Esophagus (tissue), 2 donors: ENCODE data around the gene PDZRN4. TPM values are rescaled to one million over a fixed set of nuclear protein-coding genes. Genes with fewer than 3 reads are reported as not detected.
A peak's percentile ranks its signal among the peaks of the same experiment; 100 is the strongest.

Source experiments
- H3K27ac ChIP-seq, 2 donors: one replicate each; pipeline ENCODE4 v1.5.1; 2013; ENCODE audit warnings: low read depth in 2 of 2, mild to moderate bottlenecking in 2 of 2, inconsistent platforms in 1 of 2, low read length in 1 of 2, moderate library complexity in 1 of 2
- H3K27me3 ChIP-seq, 2 donors: one replicate each; pipeline ENCODE4 v1.6.1; 2013; ENCODE audit warnings: low read length in 2 of 2, control low read depth in 1 of 2, mild to moderate bottlenecking in 1 of 2; ENCODE audit not compliant: insufficient read depth in 2 of 2, control insufficient read depth in 1 of 2
- H3K36me3 ChIP-seq, 2 donors: one replicate each; pipeline ENCODE4 v1.6.1; 2013; ENCODE audit warnings: low read length in 1 of 2; ENCODE audit not compliant: control insufficient read depth in 2 of 2, insufficient read depth in 2 of 2
- H3K4me1 ChIP-seq, 2 donors: one replicate each; pipeline ENCODE4 v1.6.1; 2013; ENCODE audit warnings: low read length in 1 of 2; ENCODE audit not compliant: control insufficient read depth in 2 of 2, insufficient read depth in 2 of 2
- H3K4me3 ChIP-seq, 2 donors: one replicate each; pipeline ENCODE4 v1.5.1; 2013; ENCODE audit warnings: low read length in 2 of 2, mild to moderate bottlenecking in 2 of 2, low read depth in 1 of 2, moderate library complexity in 1 of 2
- H3K9me3 ChIP-seq, 2 donors: one replicate each; pipeline ENCODE4 v1.6.1; 2013; ENCODE audit warnings: mild to moderate bottlenecking in 2 of 2, low read depth in 1 of 2, low read length in 1 of 2, moderate library complexity in 1 of 2; ENCODE audit not compliant: control insufficient read depth in 2 of 2, insufficient read depth in 1 of 2
- WGBS, 2 donors: extraction: QIAGEN DNeasy Blood & Tissue Kit; methylation state at CpG; one replicate each; pipeline ENCODE4 v1.1.7; 2013; 5-methylcytosine and 5-hydroxymethylcytosine counted together
- polyA plus RNA-seq, 2 donors: library from polyadenylated mRNA; stranded (reverse); fragments of 200-250 nt; gene quantifications; one replicate each; pipeline ENCODE4 v1.2.3, GENCODE V29; 2013
- donor health status: healthy with polysubstance abuse.
- donor health status: Bipolar disorder and iron deficiency.

The PDZRN4 gene
- polyA plus RNA-seq, 2 donors = 0.59 to 1.8 TPM

DNA sequence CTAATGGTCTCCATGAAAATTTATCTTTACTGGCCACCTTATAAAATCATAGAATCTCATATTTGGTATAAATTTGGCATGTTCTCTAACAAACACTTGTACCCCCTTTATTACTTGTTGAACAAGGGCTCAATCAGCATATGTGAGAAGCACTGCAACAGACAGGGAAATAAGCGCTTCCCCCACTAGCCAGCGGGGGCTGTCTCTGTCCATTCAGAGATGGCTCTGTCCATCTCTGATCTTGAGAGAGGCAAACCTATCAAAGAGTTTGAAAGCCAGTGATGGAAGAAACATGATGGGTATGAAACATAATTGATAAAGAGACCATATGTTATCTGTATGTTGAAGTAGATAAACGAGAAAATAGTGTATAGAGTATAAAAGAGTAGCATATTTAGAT, 326.8 kb downstream of the PDZRN4 start:
- WGBS, 2 donors = 92 to 93% methylated on average over 3 of the region's 3 CpGs
- Histone ChIP-seq H3K27me3 (no peaks in the 10 kb centered on the region), H3K4me1 (peaks cover 0 to 2% of the 10 kb centered on the region in 2 donors), H3K4me3 (no peak overlapping the region), H3K36me3 (no peaks in the 10 kb centered on the region), H3K9me3 (no peaks in the 10 kb centered on the region), H3K27ac (no peak overlapping the region)

DNA sequence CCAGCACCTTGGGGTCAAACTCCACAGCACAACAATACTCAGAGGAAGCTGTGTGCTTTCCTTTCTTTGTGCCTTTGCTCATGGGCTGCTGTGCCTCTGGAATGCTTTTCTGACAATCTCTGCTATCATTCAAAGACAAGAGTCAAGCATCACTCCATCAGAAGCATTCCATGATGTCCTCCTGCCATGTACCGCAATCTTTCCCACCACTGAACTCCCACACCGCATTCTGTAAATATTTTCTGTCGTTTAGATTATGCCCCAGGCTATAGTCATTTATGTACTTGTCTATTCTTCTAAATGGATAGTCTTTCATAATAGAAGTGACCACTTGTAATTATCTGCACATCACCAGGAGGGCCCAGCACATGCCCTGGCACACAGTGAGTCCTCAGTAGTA, 327.8 kb downstream of the PDZRN4 start:
- no peak overlapping the region for H3K27ac ChIP-seq
- H3K27me3 ChIP-seq = no peaks in the 10 kb centered on the region
- peaks cover 0 to 2% of the 10 kb centered on the region in 2 donors for H3K4me1 ChIP-seq
- H3K36me3 ChIP-seq = no peaks in the 10 kb centered on the region
- WGBS, 2 donors = 75 to 83% methylated on average over 3 of the region's 3 CpGs
- H3K4me3 ChIP-seq = no peak overlapping the region
- no peaks in the 10 kb centered on the region for H3K9me3 ChIP-seq

DNA sequence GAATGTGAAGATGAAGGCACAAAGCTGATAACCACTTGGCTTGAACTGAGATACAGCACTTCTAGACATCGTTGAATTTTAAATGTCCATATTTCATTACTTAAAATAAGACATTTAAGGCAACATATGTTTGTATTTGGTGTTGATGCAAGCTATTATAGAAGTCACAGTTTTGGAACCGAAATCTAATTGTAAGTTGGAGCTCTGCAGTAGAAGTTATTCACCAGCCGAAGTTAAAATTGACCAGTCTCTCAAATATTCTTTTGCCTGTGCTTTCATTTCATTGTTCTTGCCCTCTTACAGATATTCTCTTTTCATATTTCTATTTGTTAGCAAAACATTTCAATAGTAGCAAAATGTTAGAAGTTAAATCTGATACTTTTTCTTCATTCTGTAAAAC, 332.7 kb downstream of the PDZRN4 start:
- Histone ChIP-seq H3K36me3 (no peaks in the 10 kb centered on the region), H3K4me1 (no peaks in the 10 kb centered on the region), H3K9me3 (no peaks in the 10 kb centered on the region), H3K4me3 (no peak overlapping the region), H3K27ac (no peak overlapping the region), H3K27me3 (no peaks in the 10 kb centered on the region)
- 84 to 85% methylated on average over 3 of the region's 3 CpGs for WGBS, 2 donors

DNA sequence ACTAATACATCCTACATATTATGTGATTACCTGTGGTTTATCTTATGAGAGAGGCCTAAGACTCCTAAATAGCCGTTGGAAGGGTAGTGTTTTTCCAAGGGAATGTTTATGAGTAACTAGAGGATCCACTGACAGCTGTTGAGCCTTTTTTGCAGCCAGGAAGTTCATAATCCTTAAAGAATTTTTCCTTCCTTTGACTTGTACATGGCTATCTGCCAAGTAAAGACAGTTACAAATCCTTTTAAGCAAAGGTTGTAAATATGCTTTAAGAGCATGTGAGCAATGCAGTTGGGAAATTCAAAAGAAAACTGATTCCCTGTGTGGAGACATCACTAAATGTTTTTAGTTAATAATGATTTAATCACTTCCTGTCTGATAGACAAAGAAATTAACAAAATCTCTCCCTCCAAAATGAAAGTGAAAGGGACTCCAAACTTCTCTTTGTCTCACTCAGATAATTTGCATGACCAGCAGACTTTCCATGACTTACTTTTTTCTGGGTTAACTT, 333.8 kb downstream of the PDZRN4 start:
- Histone ChIP-seq H3K27me3 (no peaks in the 10 kb centered on the region), H3K27ac (no peak overlapping the region), H3K4me3 (peak overlapping the region in 1 of 2 donors; percentile 15), H3K4me1 (no peaks in the 10 kb centered on the region), H3K9me3 (no peaks in the 10 kb centered on the region), H3K36me3 (no peaks in the 10 kb centered on the region)
- WGBS, 2 donors = 9 to 13% methylated on average over 1 of the region's 1 CpG

DNA sequence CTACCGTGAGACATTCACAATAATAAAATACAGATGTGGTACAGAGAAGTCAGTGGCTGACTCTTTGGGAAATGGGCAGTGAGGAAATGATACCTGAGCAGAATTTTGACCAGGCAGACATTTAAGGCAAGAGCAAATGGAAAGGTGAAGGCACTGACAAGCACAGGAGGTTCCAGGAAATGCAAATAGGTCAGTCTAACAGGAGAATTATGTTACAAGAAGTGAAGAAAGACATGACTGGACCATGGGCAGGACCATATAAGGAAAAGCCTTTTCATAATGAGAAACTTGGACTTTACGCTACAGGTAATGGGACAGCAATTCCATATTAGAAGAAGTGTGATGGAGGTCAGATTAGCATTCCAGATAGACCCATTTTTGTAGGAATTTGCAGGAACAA, 338.9 kb downstream of the PDZRN4 start:
- Histone ChIP-seq H3K4me3 (no peak overlapping the region), H3K4me1 (no peaks in the 10 kb centered on the region), H3K36me3 (no peaks in the 10 kb centered on the region), H3K27ac (no peak overlapping the region), H3K27me3 (no peaks in the 10 kb centered on the region), H3K9me3 (no peaks in the 10 kb centered on the region)
- 88 to 89% methylated on average over 2 of the region's 2 CpGs for WGBS, 2 donors

DNA sequence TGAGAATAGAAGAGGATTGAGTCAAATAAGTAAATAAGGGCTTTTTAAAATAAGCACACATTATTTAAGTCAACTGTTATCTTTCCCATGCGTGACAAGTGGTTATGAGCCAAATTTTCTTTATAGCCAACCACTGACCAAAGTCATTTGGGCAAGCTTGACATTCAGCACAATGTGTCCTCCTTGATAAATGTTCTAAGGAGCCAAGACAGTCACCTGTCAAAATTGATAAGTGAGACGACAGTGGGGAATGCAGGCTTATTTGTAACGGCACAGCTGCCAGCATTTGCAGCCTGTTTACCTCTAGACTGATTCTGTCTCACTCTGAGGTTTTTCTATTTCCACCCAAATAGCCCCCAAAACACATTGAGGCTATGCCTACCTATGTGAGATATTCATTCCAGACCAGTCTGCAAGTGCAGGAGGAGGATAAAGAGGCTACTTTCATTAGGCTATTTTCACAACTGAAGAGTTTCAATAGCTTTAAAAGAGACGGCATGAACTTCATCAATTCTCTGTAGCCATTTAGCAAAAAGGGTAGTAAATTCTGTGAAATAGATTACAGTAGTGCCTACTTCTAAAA, 339.5 kb downstream of the PDZRN4 start:
- 65 to 73% methylated on average over 4 of the region's 4 CpGs for WGBS, 2 donors

DNA sequence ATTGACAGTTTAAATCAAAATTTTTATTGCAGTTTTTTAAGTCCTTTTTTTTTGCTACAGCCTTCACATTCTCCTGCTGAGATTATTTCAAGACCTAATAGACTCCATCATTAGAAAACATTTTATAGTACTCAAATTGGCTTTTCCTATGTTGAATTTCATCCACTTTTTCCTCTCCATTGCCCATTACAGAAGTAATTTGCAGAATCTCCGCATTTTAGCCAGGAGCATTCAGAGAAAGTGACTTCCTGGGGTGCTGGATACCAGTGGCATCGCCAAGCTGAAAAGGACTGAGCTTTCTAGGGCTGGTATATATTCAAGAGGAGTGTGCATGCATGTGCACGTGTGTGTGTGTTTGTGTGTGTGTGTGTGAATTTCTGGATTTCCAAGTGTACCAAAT, 340.8 kb downstream of the PDZRN4 start:
- Histone ChIP-seq H3K4me1 (no peaks in the 10 kb centered on the region), H3K27me3 (no peaks in the 10 kb centered on the region), H3K9me3 (no peaks in the 10 kb centered on the region), H3K27ac (no peak overlapping the region), H3K36me3 (no peaks in the 10 kb centered on the region), H3K4me3 (no peak overlapping the region)
- WGBS, 2 donors = 89 to 90% methylated on average over 3 of the region's 3 CpGs

More for the DNA sequence above, 339.5 kb downstream of the PDZRN4 start:
- no peak overlapping the region for H3K27ac ChIP-seq
- H3K36me3 ChIP-seq = no peaks in the 10 kb centered on the region
- H3K4me1 ChIP-seq = no peaks in the 10 kb centered on the region
- no peaks in the 10 kb centered on the region for H3K27me3 ChIP-seq
- H3K4me3 ChIP-seq = no peak overlapping the region
- no peaks in the 10 kb centered on the region for H3K9me3 ChIP-seq

DNA sequence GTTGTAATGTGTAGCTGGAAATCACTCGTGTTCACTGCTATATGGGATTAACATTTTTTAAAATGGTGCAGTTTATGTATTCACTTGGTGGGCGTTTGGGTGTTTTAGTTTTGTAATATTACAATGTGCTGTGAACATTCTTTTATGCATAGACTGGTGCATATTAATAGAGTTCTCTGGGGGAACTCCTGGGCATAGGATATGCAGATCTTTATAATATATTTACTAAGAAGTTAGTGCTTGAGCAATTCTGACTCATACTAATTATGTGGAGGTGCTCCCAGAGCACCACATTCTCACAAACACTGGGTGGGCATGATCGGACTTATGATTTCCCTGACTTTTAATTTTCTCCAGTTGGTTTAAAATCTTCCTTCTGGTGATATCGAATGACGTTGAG, 342.3 kb downstream of the PDZRN4 start:
- Histone ChIP-seq H3K4me3 (no peak overlapping the region), H3K4me1 (no peaks in the 10 kb centered on the region), H3K9me3 (no peaks in the 10 kb centered on the region), H3K27me3 (no peaks in the 10 kb centered on the region), H3K36me3 (no peaks in the 10 kb centered on the region), H3K27ac (no peak overlapping the region)
- 74 to 81% methylated on average over 5 of the region's 5 CpGs for WGBS, 2 donors

DNA sequence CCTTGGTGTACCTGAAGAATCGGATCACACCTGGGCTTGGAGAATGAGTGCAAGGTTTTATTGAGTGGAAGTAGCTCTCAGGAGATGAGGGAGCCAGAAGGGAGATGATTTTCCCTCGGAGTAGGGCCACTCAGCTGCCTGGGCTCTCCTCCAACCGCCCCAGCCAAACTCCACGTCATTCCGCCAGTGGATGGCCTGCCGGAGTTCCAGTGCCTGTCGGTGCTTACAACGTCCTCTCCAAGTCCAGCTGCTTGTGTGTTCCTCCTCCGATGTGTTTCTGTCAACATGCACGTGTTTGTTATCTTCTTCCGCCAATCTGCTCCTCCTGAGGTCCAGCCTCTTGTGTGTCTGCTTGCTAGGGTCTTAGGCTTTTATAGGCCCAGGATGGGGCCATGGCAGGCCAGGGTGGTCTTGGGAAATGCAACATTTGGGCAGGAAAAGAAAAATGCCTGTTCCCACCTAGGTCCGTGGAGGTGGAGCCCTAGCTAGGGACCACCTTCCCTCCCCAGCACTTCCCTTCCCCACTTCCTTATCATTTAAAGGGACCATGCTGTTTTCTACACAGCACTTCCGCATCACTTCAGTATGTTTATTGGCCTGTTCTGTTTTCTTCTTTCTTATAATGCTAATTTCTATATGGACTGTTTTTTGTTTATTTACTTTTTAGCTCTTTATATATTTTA, 343.2 kb downstream of the PDZRN4 start:
- Histone ChIP-seq H3K27me3 (no peaks in the 10 kb centered on the region), H3K9me3 (no peaks in the 10 kb centered on the region), H3K4me3 (no peak overlapping the region), H3K27ac (no peak overlapping the region), H3K4me1 (no peaks in the 10 kb centered on the region), H3K36me3 (no peaks in the 10 kb centered on the region)
- 62 to 77% methylated on average over 13 of the region's 13 CpGs for WGBS, 2 donors

DNA sequence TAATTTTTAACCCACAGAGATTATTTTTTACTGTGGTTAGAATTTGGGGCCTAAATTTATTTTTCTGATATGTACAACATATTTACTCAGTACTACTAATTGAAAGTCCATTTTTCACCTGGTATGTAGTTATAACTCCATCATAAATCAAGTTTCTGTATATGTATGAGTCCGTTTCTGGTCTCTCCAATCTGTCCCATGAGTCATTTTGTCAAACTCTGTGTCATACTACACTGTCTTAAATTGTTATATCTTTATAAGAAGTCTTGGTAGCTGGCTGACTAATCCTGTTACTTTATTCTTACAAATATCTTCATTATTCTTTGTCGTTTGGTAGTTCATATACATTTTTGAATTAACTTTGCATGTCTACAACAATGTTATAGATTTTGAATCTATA, 344.0 kb downstream of the PDZRN4 start:
- no peaks in the 10 kb centered on the region for H3K4me1 ChIP-seq
- no peak overlapping the region for H3K4me3 ChIP-seq
- 62 to 66% methylated on average over 2 of the region's 2 CpGs for WGBS, 2 donors
- no peaks in the 10 kb centered on the region for H3K9me3 ChIP-seq
- no peaks in the 10 kb centered on the region for H3K36me3 ChIP-seq
- H3K27ac ChIP-seq = no peak overlapping the region
- H3K27me3 ChIP-seq = no peaks in the 10 kb centered on the region
